Osteoblast (primary cell): ENCODE results near the gene IPO4. TPM values are rescaled to one million over a fixed set of nuclear protein-coding genes. Genes with fewer than 3 reads are reported as not detected.

Source experiments
- DNase-seq: peaks from one replicate; pipeline ENCODE4 v3.0.0; 2011; ENCODE audit warnings: low spot score, mixed read lengths; ENCODE audit not compliant: insufficient read length; ENCODE audit errors: missing footprints
- H2AFZ ChIP-seq: 2 replicates; pipeline ENCODE4 v1.6.0; 2011; ENCODE audit warnings: mild to moderate bottlenecking, low read length
- H3K27ac ChIP-seq: 2 replicates; pipeline ENCODE4 v1.5.1; 2011; ENCODE audit warnings: mild to moderate bottlenecking, low read depth, low read length, moderate library complexity
- H3K27me3 ChIP-seq: 2 replicates; pipeline ENCODE4 v1.6.0; 2012; ENCODE audit warnings: mild to moderate bottlenecking, control low read depth, inconsistent platforms, low read length, moderate library complexity; ENCODE audit not compliant: insufficient read depth
- H3K36me3 ChIP-seq: 2 replicates; pipeline ENCODE4 v1.5.1; 2011; ENCODE audit warnings: mild to moderate bottlenecking, low read length, control low read depth, moderate library complexity; ENCODE audit not compliant: insufficient read depth
- H3K4me1 ChIP-seq: 2 replicates; pipeline ENCODE4 v1.5.1; 2011; ENCODE audit warnings: mild to moderate bottlenecking, low read length, control low read depth, moderate library complexity; ENCODE audit not compliant: insufficient read depth
- H3K4me2 ChIP-seq: 2 replicates; pipeline ENCODE4 v1.6.0; 2011; ENCODE audit warnings: mild to moderate bottlenecking, low read length; ENCODE audit not compliant: insufficient read depth
- H3K4me3 ChIP-seq: fragments of 200-600 bp; sonication (generic); 3 replicates; pipeline ENCODE4 v1.5.1; 2012; ENCODE audit warnings: mild to moderate bottlenecking, low read length, inconsistent platforms; ENCODE audit not compliant: insufficient read depth
- H3K79me2 ChIP-seq: 2 replicates; pipeline ENCODE4 v1.6.0; 2012; ENCODE audit warnings: mild to moderate bottlenecking, low read length, control low read depth, inconsistent platforms; ENCODE audit not compliant: insufficient read depth
- H3K9me3 ChIP-seq: 2 replicates; pipeline ENCODE4 v1.5.1; 2011; ENCODE audit warnings: low read depth, low read length, control low read depth
- H4K20me1 ChIP-seq: 2 replicates; pipeline ENCODE4 v1.6.0; 2012; ENCODE audit warnings: mild to moderate bottlenecking, low read length, control low read depth; ENCODE audit not compliant: insufficient read depth
- CTCF ChIP-seq: IDR thresholded peaks from 2 replicates; pipeline ENCODE4 v1.5.1; 2011; ENCODE audit warnings: mild to moderate bottlenecking, low read depth, low read length, moderate library complexity; ENCODE audit errors: extremely low read depth
- total RNA-seq: library from RNA; depleted of rRNA; stranded (reverse); fragments of >200 nt; gene quantifications from 2 replicates; pipeline ENCODE4 v1.2.3, GENCODE V29; 2012

The IPO4 gene
- total RNA-seq, 1 donor, result 47.0 TPM

GRCh38 chr14:24132976-24133375 is 55.6 kb downstream of the IPO4 start:
- H4K20me1 ChIP-seq, result peaks cover 3% of the 10 kb centered on the region
- H2AFZ ChIP-seq, result no peak overlapping the region
- no peaks in the 10 kb centered on the region for H3K9me3 ChIP-seq
- H3K4me1 ChIP-seq, result peaks cover 12% of the 10 kb centered on the region
- peak; percentile 69 for DNase-seq
- no peak overlapping the region for H3K4me3 ChIP-seq
- peaks cover 9% of the 10 kb centered on the region for H3K36me3 ChIP-seq
- H3K27me3 ChIP-seq, result no peaks in the 10 kb centered on the region
- no peak for TF ChIP-seq CTCF
- peaks cover 20% of the 10 kb centered on the region for H3K79me2 ChIP-seq
- no peak overlapping the region for H3K4me2 ChIP-seq
- no peak overlapping the region for H3K27ac ChIP-seq

- DNase-seq, result no peak
- H3K9me3 ChIP-seq, result no peaks in the 10 kb centered on the region
- peaks cover 11% of the 10 kb centered on the region for H3K4me1 ChIP-seq
- H4K20me1 ChIP-seq, result peaks cover 3% of the 10 kb centered on the region
- peaks cover 12% of the 10 kb centered on the region for H3K79me2 ChIP-seq
- no peaks in the 10 kb centered on the region for H3K27me3 ChIP-seq
- no peak overlapping the region for H3K27ac ChIP-seq
- H3K4me3 ChIP-seq, result no peak overlapping the region
- no peak overlapping the region for H2AFZ ChIP-seq
- peaks cover under 1% of the 10 kb centered on the region for H3K36me3 ChIP-seq
- H3K4me2 ChIP-seq, result no peak overlapping the region
- TF ChIP-seq CTCF, result no peak
Observed at GRCh38 chr14:24132061-24132685, 56.4 kb downstream of the IPO4 start.

- Histone ChIP-seq H3K36me3 (no peaks in the 10 kb centered on the region), H3K27me3 (no peaks in the 10 kb centered on the region), H3K4me2 (no peak overlapping the region), H3K4me1 (peaks cover 5% of the 10 kb centered on the region), H4K20me1 (no peaks in the 10 kb centered on the region), H3K27ac (no peak overlapping the region), H3K4me3 (no peak overlapping the region), H3K9me3 (no peaks in the 10 kb centered on the region), H3K79me2 (peaks cover 6% of the 10 kb centered on the region), H2AFZ (no peak overlapping the region)
- TF ChIP-seq CTCF, result no peak
- peak; percentile 56 for DNase-seq
Observed at GRCh38 chr14:24131549-24131966, 57.1 kb downstream of the IPO4 start.

GRCh38 chr14:24130717-24131548 is 57.7 kb downstream of the IPO4 start:
- no peak overlapping the region for H3K4me2 ChIP-seq

More at GRCh38 chr14:24130717-24131548, 57.7 kb downstream of the IPO4 start:
- Histone ChIP-seq H3K27me3 (no peaks in the 10 kb centered on the region), H3K27ac (no peak overlapping the region), H3K4me1 (peaks cover 4% of the 10 kb centered on the region), H3K36me3 (no peaks in the 10 kb centered on the region), H4K20me1 (no peaks in the 10 kb centered on the region), H3K9me3 (no peaks in the 10 kb centered on the region), H3K4me3 (no peak overlapping the region), H3K79me2 (no peaks in the 10 kb centered on the region), H2AFZ (no peak overlapping the region)
- DNase-seq, result peak; percentile 54
- TF ChIP-seq CTCF, result no peak
